Activated CD8-positive, alpha-beta memory T cell treated with anti-CD3 and anti-CD28 coated beads for 48 hours (primary cell): ENCODE measurements around the gene POLG2.
"Not testable (repeated sequence)": the region's sequence is repeated elsewhere in the genome, so short reads cannot be mapped to it uniquely, and the experiment has no call there.

ENCODE experiments used
- DNase-seq, 3 experiments: peaks; one replicate each; pipeline ENCODE4 v3.0.0-alpha.2; 2020; ENCODE audit warnings: low read depth in 2 of 3, low spot score in 2 of 3

The POLG2 gene

DNA sequence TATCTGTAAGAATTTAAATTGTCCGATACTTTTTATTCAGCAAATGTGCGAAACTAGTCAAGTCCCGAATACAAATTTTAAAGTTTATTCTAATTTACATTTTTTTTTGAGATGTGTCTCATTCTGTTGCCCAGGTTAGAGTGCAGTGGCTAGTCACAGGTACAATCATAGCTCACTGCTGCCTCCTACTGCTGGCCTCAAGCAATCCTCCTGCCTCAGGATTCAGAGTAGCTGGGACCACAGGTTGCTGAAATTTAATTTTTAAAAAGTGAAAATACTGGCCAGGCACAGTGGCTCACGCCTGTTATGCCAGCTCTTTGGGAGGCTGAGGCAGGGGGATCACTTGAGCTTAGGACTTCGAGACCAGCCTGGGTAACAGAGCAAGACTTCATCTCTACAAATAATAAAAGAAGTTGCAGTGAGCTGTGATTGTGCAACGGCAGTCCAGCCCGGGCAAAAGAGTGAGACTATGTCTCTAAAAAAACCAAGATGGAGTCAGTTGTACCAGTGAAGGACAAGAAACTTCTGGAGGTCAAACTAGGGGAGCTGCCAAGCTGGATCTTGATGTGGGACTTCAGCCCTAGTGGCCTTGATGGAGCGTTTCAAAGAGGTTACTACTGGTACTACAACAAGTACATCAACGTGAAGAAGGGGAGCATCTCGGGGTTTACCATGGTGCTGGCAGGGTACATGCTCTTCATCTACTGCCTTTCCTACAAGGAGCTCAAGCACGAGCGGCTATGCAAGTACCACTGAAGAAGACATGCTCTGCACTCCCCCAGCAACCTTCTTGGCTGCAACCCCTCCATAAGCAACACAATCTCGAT is 5.6 kb downstream of the POLG2 start:
- DNase-seq, result peak in 1 of 3 experiments; percentile 17

DNA sequence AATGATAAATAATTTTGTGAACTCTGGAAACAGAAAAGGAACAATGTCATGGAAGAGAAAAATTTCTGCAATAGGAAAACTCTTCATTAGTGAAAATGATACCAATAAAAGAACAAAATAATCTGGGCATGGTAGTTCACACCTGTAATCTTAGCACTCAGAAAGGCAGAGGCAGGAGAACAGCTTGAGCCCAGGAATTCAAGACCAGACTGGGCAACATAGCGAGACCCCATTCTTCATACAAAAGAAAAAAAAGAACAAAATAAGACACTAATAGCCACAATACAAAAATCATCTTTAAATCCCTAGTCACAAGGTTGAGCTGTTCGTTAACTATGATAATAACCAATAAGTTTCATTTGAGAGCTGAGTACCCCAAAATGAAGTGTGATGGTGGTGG is 8.6 kb downstream of the POLG2 start:
- DNase-seq, result no peak

DNA sequence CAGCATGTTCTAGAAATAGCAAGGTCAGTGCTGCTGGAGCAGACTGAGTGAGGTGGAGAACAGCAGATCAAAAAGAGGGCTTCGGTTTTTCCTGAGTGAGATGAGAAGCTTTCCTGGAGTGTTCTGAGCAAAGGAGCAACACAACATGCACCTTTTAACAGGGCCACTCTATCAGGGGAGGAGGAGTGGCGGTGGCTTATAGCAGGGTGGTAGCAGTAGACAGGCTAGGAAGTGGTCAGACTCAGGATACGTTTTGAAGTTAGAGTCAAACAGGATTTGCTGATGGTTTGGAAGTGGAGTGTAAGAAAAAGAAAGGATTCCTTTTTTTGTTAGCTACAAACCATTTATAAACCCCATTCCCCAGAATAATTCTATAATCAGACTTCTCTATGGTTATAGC is 12.5 kb downstream of the POLG2 start:
- DNase-seq, result no peak

DNA sequence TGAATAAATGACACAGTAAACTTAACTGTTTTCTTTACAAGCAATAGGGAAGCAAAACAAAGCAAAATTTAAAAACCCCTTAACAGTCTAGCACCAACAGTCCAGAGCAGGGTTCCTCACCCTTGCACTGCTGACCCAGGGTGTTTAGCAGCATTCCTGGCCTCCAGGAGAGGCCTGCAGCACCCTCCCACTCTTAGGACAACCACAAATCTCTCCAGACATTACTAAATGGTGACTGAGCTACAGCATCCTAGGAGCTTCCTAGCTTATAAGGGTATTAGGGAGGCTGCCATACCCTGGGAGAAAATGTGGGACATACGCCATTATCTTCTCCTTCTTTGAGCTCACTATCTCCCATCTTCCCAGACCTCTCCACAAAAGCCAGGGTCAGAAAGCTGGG is 15.9 kb downstream of the POLG2 start:
- no peak for DNase-seq

DNA sequence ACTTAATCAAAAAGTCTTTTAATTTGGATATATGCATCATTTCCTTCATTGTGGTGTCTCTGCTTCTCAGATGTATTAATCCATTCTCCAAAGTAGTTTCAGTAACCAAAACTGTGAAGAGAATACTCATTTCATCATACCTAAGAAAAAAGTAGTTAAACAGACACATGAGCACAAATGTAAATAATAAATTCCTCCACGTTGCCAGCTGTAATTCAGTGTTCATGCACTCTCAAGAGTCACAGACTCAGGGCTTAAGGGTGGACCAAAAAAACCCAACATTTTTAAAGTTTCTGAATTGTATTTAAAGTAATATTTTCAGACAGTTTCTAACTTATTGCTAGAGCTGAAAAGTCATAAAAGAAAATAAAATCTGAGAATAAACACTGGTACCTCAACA is 19.0 kb downstream of the POLG2 start:
- no peak for DNase-seq

DNA sequence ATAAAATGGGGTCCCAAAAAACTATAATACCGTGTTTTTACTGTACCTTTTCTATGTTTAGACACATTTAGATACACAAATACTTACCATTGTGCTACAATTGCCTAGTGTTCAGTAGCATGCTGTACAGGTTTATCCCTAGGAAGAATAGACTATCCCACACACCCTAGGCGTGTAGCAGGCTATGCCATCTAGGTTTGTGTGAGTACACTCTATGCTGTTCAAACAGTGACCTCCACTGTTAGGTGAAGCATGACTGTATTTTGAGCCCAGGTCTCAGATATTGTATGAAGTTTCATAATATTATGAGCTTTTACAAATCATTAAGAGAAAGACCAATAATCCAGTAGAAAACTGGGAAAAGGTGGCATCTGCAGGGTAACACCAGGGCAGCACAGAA is 24.3 kb downstream of the POLG2 start:
- DNase-seq, result no peak

DNA sequence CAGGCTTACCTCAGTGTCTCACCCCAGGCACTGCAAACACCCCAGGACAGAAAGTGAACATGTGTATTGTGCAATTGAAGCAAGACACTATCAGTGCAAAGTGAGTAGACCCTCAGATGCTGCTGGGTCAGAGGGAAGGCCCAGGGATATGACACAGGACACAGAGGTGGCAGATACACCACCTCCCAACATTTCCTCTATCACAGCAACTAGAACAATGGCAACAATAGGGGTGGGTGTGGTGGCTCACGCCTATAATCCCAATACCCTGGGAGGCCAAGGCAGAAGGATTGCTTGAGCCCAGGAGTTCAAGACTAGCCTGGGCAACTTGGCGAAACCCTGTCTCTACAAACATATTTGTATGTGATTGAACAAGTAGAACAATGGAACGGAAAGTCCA is 25.4 kb downstream of the POLG2 start:
- DNase-seq, result no peak

DNA sequence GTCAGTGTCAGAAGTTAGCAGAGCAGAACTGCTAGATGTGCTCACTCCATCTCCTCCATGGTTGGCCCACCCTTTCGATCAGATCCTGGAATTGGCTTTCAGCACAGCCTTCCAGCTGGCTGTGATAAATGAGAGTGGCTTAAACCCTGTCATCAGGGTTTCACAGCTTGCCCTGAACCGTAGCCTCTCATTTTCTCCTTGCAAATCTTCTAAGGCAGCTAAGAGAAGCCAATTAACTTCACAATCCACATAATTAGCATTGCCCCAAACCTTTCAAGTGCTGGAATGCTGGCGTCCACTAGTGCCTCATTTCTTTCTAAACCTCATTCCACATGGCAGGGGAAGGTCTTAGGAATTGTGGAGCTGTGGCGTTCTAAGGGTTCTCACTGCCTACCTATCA is 26.2 kb downstream of the POLG2 start:
- DNase-seq, result no peak

DNA sequence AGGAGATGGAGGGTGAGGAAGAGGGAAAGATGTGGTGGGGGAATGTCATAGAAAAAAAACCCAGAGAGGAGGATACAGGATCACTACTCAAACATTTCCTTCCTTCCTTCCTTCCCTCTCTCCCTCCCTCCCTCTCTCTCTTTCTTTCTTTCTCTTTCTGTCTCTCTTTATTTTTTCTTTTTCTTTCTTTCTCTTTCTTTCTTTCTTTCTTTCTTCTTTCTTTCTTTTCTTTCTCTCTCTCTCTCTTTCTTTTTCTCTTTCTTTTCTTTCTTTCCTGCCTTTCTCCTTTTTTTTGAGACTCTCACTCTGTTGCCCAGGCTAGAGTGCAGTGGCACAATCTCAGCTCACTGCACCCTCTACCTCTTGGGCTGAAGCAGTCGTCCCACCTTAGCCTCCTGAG is 30.0 kb downstream of the POLG2 start:
- DNase-seq, result not testable (repeated sequence)

DNA sequence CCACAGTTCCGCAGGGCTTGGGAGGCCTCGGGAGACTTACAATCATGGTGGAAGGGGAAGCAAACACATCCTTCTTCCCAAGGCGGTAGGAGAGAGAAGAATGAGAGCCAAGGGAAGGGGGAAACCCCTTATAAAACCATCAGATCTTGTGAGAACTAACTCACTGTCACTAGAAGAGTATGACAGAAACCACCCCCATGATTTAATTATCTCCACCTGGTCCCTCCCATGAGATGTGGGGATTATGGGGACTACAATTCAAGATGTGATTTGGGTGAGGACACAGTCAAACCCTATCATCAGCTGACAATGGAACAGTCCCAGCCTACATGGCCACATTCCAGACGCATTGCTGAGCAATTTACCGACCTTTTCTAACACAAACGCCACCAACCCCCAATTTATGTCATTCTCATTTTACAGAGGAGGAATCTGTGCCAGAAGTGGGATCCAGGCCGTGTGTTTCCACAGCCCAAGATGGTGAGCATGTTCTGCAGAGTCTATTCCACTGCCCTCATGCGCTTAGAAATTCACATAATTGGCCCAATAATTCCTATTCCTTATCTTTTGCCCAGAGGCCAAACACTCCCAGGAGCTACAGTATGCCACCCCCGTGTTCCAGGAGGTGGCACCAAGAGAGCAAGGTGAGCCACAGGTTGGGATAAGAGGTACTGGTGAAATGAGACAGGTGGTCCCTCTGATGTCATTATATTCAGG is 30.7 kb downstream of the POLG2 start:
- no peak for DNase-seq

DNA sequence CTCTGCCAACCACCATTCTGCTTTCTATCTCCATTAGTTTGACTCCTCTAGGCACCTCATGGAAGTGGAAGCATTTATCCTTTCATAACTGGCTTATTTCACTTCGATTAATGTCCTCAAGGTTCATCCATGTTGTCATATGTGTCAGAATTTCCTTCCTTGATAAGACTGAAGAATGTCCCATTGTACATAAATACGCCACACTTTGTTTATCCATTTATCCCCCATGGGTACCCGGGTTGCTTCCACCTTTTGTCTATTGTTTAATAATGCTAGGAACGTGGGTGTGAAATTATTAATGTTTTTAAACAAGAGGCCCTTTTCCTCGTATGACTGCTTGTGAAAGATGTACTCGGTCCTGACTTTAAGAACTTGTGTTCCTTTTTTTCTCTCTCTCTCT is 35.1 kb downstream of the POLG2 start:
- no peak for DNase-seq

DNA sequence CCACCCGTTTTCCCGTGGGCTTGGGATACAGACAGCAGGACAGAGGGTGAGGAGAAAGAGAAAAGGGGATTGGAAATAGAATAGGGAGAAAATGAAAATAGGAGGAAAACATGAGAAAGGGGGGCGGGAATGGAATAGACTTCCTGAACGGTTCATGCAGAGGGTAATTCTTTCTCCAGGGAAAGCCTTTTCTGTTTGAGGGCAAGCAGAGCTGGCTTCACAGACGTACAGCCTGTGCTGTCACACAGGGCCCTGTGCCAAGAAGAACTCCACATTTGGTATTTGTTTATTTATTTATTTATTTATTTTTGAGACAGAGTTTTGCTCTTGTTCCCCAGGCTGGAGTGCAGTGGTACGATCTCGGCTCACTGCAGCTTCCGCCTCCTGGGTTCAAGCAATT is 35.9 kb downstream of the POLG2 start:
- DNase-seq, result no peak

DNA sequence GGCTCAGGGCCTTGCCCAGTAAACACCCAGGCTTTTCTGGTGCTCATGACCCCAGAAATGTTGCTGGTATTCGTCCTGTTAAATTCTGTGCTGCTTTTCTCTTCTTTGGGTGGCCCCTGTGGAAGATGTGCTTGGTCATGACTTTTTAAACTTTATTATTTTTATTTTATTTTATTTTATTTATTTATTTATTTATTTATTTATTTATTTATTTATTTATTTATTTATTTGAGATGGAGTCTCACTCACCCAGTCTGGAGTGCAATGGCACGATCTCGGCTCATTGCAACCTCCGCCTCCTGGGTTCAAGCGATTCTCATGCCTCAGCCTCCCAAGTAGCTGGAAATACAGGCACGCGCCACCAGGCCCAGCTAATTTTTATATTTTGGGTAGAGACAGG is 37.0 kb downstream of the POLG2 start:
- DNase-seq, result not testable (repeated sequence)

DNA sequence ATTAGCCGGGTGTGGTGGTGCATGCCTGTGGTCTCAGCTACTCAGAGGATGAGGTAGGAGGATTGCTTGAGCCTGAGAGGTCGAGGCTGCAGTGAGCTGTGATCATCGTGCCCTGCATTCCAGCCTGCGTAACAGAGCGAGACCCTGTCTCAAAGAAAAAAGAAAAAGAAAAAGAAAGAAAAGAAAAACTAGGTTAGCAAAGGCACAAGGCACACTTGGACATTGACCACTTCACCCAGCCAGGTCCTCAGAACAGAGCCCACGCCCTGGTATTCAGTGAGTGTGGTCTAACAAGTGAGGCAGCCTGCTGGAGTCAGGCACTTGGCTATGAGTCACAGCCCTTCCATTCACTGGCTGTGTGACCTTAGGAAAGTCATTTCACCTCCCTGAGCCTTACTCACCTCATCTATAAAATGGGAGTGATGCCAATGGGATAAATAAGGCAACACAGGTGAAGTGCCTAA is 37.5 kb downstream of the POLG2 start:
- no peak for DNase-seq

DNA sequence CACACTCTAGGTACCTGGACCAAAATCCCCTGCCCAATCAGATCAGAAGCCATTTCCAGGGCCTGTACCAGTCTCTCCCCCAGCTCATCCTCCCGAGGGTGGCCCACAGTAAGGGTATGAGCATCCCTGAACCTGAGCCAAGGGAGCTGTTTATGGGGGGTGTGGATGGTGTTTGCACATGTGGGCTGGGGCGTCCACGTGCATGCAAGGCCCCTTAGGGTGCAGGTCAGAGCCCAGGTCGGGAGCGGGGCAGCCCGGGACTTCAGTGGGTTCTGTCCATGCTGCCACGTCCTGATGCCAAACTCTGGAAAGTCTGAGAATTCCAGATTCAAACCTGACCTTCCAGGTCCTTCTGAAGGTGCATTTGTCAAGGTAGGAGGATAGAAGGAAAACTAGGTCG is 38.1 kb downstream of the POLG2 start:
- no peak for DNase-seq

DNA sequence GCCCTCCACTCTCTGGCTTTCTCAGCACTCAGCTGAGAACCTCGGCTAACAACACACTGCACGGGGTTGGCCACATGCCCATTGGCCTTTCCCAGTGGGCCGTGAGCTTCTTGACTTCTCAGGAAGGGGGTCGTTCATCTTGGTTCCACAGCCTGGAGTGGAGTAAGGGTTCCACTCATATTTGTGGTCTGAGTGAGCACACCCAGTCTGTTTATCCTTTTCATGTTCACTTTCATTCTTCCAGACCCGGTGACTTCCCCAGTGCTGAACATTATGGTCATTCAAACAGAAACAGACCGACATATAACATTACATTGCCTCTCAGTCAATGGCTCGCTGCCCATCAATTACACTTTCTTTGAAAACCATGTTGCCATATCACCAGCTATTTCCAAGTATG is 39.7 kb downstream of the POLG2 start:
- DNase-seq, result no peak

DNA sequence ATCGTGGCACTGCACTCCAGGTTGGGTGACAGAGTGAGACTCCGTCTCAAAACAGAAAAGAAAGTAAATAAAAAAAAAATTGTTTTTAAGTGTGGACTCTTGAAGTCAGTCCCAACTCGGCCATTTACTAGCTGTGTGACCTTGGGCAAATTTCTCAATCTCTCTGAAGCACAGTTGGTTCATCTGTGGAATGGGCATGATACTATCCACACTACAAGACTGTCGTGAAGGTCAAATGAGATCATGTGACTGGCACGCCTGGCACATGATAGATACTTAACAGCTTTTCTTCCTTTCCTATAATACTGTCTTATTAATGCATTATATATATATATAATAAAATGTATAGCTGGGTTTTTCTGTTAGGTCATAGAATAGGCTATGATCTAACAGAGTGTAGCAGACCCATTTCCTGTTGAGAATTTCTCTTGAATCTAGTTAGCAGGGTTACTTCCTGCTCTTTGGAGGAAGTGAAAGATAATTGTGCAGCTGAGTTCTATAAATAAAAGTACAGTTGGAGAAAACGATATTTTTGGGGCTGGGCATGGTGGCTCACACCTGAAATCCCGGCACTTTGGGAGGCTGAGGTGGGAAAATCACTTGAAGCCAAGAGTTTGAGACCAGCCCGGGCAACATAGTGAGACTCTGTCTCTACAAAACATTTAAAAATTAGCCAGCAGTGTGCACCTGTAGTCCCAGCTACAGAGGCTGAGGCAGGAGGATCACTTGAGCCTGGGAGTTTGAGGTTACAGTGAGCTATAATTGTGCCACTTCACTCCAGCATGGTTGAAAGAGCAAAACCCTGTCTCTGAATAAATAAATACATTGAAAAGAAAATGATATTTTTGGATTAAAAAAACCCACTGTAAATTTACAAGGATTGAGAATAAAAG is 40.6 kb downstream of the POLG2 start:
- no peak for DNase-seq

DNA sequence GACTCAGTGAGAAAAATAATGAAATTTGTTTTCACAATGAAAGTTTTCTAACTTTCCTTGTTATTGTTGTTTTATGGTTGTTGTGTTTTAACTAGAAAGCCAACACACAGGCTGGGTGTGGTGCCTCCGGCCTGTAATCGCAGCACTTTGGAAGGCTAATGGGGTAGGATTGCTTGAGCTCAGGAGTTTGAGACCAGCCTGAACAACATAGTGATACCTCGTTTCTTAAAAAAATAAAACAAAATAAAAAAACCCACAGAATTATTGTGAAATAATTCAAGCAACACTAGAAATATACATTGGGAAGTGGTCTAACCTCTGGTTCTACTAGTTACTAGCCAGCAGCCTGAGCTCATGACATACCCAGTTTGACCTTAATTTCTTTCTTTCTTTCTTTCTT is 47.3 kb downstream of the POLG2 start:
- DNase-seq, result no peak

DNA sequence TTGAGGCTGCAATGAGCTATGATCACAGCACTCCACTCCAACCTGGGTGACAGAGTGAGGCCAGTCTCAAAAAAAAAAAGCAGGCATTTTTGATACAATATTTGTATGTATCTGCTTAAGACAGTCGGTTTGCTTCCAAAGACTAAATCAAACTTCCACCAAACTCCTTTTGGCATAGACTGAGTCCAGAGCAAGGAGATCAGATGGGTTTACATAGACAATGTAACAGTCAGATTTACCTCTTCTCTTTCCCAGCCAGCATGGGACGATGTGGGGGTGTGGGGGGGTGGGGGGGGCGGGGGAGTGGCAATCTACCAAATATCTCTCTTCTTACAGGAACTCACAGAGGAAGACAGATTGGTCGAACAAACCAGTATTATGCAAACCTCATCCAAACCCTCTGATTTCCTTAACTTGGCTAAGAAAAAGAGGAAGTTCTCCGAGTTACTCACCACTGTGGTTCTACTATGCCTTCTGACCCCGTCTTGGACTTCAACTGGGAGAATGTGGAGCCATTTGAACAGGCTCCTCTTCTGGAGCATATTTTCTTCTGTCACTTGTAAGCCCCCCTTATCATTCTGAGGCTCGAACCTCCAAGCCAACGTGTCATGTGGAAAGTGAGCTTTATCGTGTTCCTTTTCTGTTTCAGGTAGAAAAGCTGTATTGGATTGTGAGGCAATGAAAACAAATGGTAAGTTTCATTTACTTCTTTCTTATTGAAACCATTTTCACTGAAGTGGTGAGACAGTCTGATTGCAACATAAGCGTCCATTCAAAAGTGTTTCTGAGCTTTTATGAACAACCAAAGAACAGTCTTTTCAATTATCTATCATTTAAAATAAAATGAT is 48.0 kb downstream of the POLG2 start, which contains the start of gene MILR1:
Gene MILR1, plus strand, starts transcription at position 451 of the 848 bp plus-strand sequence. Its CDS starts 54 bp downstream, at position 505.
- DNase-seq, result no peak

DNA sequence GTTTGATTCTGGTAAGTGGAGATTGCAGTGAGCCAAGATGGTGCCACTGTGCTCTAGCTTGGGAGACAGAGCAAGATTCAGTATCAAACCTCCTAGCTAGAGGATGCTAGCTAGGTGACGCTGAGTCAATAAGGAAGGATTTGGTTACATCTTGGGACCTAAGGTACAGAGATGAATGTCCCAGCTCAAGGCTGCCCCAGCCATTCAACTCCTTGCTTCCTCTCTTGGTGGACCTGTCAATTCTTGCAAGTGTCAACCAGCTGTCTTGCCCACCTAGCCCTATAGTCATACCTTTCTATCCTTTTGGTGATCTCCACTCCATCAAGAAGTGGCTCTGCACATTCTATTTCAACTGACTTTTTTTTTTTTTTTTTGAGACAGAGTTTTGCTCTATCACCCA is 49.3 kb downstream of the POLG2 start:
- no peak for DNase-seq
